WI38 (cell line): ENCODE data around the gene GPR161.

Experiments used
- H3K4me3 ChIP-seq: 2 replicates; pipeline ENCODE4 v1.5.1; 2011; ENCODE audit warnings: low read depth, mild to moderate bottlenecking, control low read depth, low read length
- CTCF ChIP-seq: IDR thresholded peaks from 2 replicates; pipeline ENCODE4 v1.5.1; 2012; ENCODE audit warnings: low read depth, mild to moderate bottlenecking, control low read depth, low read length

GPR161 gene

DNA sequence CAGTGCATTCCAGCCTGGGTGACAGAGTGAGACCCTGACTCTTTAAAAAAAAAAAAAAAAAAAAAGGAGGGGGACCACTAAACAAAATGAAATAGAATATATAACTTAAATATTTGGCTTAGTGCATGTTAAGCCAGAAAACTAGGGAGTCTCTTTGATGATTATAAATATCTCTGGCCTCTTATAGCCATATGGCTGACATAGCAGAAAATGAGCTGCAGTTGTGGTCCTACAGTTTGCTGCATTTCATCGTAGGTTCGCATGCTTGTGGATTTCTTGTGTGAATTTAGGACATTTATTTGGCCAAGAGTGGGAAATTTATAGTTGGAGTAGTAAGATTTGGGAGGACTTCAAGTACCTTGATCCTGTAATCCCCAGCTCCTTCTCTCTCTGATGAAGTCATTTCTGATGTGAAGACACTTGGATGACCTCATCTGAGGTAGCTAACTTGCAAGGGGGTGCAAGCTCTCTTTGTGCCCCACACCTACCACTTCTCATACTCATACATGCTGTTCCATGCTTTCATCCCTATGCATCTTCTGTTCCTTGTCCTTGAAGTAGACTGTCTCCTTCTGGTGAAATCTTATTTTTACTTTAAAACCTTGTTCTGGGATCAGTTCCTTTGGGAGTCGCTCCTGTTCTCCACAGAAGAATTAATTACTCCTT is 35.7 kb upstream of the GPR161 start:
- no peak overlapping the region for H3K4me3 ChIP-seq
- no peak for TF ChIP-seq CTCF

DNA sequence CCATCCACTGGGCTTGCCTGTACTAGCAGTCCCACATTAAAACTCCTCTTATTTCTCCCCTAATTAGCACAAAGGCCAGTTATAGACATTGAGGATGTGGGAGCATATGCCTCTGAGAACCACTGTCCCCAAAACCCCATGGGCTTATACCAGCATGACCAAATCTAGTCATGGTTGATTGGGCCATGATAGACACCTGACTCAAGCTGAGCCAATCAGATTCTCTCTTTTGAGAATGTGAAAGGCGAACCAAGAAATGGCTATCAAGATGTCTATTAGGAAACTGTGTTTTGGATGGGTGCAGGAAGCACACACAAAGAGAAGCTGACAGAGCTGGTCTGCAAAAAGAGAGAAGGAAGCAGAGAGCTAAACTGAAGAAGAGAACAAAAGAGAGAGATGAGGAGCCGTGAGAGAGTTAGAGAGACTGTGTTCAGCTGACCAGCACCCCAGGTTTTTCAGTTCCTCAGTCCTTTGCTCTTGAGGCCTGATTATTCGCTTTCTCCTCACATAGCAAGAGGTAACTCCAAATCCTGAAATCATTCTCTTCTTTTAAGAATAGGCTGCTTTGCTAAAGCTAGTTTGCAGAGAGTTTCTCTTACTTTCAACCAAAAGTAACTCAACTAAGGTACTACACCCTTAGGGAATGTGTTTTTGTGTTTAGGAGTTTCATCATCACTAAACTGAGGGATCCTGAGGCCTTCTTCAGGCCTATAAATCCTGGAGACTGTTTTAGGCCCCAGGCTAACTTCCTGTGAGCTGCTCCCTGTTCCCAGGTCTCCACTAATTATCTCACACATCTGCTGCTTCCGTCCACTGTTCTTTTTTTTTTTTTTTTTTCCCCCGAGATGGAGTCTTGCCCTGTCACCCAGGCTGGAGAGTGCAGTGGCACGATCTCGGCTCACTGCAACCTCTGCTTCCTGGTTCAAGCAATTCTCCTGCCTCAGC is 34.1 kb upstream of the GPR161 start:
- TF ChIP-seq CTCF: no peak
- no peak overlapping the region for H3K4me3 ChIP-seq

DNA sequence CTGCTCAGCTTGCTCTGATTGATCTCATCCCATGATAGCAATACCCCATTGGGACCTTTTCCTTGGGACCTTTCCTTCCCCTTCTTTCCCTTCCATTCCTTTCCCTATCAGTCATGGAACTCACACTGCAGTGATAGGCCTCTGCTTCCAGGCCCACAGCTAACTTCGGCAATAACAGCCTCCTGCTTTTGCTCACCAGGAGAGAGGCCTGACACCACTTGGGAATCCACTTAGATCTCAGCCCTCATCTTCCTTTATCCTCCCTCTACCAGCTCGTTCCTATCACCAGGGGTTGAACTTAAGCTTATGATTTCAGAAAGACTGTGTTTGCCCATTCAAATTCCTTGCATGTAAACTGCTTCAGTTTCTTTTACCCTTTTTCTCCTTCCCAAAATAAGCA is 31.1 kb upstream of the GPR161 start:
- TF ChIP-seq CTCF: no peak
- no peak overlapping the region for H3K4me3 ChIP-seq

DNA sequence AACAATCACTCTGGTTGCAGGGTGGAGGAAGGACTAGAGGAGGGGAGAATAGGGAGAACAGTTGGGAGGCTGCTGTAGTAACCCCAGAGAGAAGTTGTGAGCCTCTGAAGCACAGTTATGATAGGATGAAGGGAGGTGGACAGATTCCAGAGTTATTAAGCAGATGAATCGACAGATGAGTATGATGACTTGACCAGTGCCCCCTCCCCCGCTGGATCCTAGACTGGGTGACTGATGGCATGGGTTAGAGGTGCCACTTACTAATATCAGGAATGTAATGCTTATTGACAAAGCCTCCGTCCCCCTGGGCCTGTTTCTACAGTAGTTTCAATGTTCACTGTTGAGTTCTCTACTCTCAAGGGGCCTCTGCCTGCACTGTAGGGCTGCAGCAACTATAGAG is 28.0 kb upstream of the GPR161 start:
- H3K4me3 ChIP-seq: no peak overlapping the region
- TF ChIP-seq CTCF: no peak

DNA sequence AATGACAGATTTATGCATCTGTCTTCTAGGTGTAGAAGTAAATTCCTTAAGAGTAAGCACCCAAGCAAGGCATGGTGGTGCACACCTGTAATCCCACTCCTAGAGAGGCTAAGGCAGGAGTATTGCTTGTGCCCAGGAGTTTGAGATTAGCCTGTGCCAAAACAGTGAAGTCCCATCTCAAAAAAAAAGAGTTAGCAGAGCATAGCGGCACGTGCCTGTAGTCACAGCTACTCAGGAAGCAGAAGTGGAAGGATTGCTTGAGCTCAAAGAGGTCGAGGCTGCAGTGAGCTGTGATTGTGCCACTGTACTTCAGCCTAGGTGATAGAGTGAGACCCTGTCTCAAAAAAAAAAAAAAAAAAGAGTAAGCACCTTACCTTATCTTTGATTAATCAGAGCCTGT is 26.9 kb upstream of the GPR161 start:
- no peak overlapping the region for H3K4me3 ChIP-seq
- TF ChIP-seq CTCF: no peak

- H3K4me3 ChIP-seq: no peak overlapping the region
- no peak for TF ChIP-seq CTCF
These were observed 24.7 kb upstream of the GPR161 start for GRCh38 chr1:168161459-168161858.

- H3K4me3 ChIP-seq: no peak overlapping the region
- TF ChIP-seq CTCF: no peak
These were observed 23.2 kb upstream of the GPR161 start for GRCh38 chr1:168159979-168160378.
